ENCODE measurements around the gene FERMT2. TPM values are rescaled to one million over a fixed set of nuclear protein-coding genes. Genes with fewer than 3 reads are reported as not detected.

The FERMT2 gene
- total RNA-seq, 1 experiment from 2014 or later, result 40.8 TPM

- H3K36me3 Mint-ChIP-seq (ENCODE audit: insufficient read depth, unreplicated experiment), result no peaks in the 10 kb centered on the region
- no peak overlapping the region for H3K4me3 ChIP-seq (ENCODE audit: low read depth, low read length)
- H3K4me3 Mint-ChIP-seq (ENCODE audit: unreplicated experiment), result no peak overlapping the region
- no peaks in the 10 kb centered on the region for H3K27me3 Mint-ChIP-seq (ENCODE audit: insufficient read depth, unreplicated experiment)
- no TSS peak for BruUV-seq (replicated peaks)
- no peaks in the 10 kb centered on the region for H3K27me3 ChIP-seq (replicated peaks; ENCODE audit: control insufficient read depth, insufficient read depth, low read length)
- no peak for TF ChIP-seq CTCF (IDR thresholded peaks at IDR 0.05; ENCODE audit: insufficient read depth in 1 of 2, low read depth in 1 of 2, low read length in 1 of 2, severe bottlenecking in 1 of 2, unreplicated experiment in 1 of 2)
- peaks cover 9% of the 10 kb centered on the region for H3K4me1 Mint-ChIP-seq (ENCODE audit: low read depth, unreplicated experiment)
- H3K4me1 ChIP-seq, result peaks cover 25% of the 10 kb centered on the region; the same call in 1 of the 2 replicates
- intact Hi-C loops (cut with micrococcal nuclease; ENCODE audit: unreplicated experiment), result no loop called here
- DNase-seq, result no peak
- H3K9me3 ChIP-seq, result no peaks in the 10 kb centered on the region
- no peak overlapping the region for H3K27ac Mint-ChIP-seq (ENCODE audit: unreplicated experiment)
- no peaks in the 10 kb centered on the region for H3K36me3 ChIP-seq (ENCODE audit: control insufficient read depth, insufficient read depth, low read length)
- ChIA-PET POLR2A (no interaction called here), CTCF (no interaction called here)
- no peaks in the 10 kb centered on the region for H3K9me3 Mint-ChIP-seq (ENCODE audit: unreplicated experiment)
Observed at GRCh38 chr14:52939427-52939826, 11.4 kb downstream of the FERMT2 start.

- H3K36me3 ChIP-seq (ENCODE audit: control insufficient read depth, insufficient read depth, low read length), result no peaks in the 10 kb centered on the region
- no TSS peak for BruUV-seq (replicated peaks)
- no peaks in the 10 kb centered on the region for H3K9me3 Mint-ChIP-seq (ENCODE audit: unreplicated experiment)
- DNase-seq, result no peak
- H3K4me3 ChIP-seq (ENCODE audit: low read depth, low read length), result no peak overlapping the region
- H3K4me1 Mint-ChIP-seq (ENCODE audit: low read depth, unreplicated experiment), result peaks cover 10% of the 10 kb centered on the region
- TF ChIP-seq CTCF (IDR thresholded peaks at IDR 0.05; ENCODE audit: insufficient read depth in 1 of 2, low read depth in 1 of 2, low read length in 1 of 2, severe bottlenecking in 1 of 2, unreplicated experiment in 1 of 2), result no peak
- peaks cover 28% of the 10 kb centered on the region; the same call in 1 of the 2 replicates for H3K4me1 ChIP-seq
- ChIA-PET CTCF (no interaction called here), POLR2A (no interaction called here)
- no peaks in the 10 kb centered on the region for H3K9me3 ChIP-seq
- H3K4me3 Mint-ChIP-seq (ENCODE audit: unreplicated experiment), result no peak overlapping the region
- H3K27ac Mint-ChIP-seq (ENCODE audit: unreplicated experiment), result no peak overlapping the region
- H3K27me3 Mint-ChIP-seq (ENCODE audit: insufficient read depth, unreplicated experiment), result no peaks in the 10 kb centered on the region
- no peaks in the 10 kb centered on the region for H3K27me3 ChIP-seq (replicated peaks; ENCODE audit: control insufficient read depth, insufficient read depth, low read length)
- intact Hi-C loops (cut with micrococcal nuclease; ENCODE audit: unreplicated experiment), result no loop called here
- H3K36me3 Mint-ChIP-seq (ENCODE audit: insufficient read depth, unreplicated experiment), result no peaks in the 10 kb centered on the region
Observed at GRCh38 chr14:52937869-52938268, 13.0 kb downstream of the FERMT2 start.

GRCh38 chr14:52937306-52937705 is 13.5 kb downstream of the FERMT2 start:
- H3K4me3 ChIP-seq (ENCODE audit: low read depth, low read length), result no peak overlapping the region
- Mint-ChIP-seq H3K4me3 (ENCODE audit: unreplicated experiment) (no peak overlapping the region), H3K4me1 (ENCODE audit: low read depth, unreplicated experiment) (peaks cover 10% of the 10 kb centered on the region), H3K9me3 (ENCODE audit: unreplicated experiment) (no peaks in the 10 kb centered on the region), H3K36me3 (ENCODE audit: insufficient read depth, unreplicated experiment) (no peaks in the 10 kb centered on the region), H3K27ac (ENCODE audit: unreplicated experiment) (no peak overlapping the region), H3K27me3 (ENCODE audit: insufficient read depth, unreplicated experiment) (no peaks in the 10 kb centered on the region)
- no peaks in the 10 kb centered on the region for H3K27me3 ChIP-seq (replicated peaks; ENCODE audit: control insufficient read depth, insufficient read depth, low read length)
- ChIA-PET POLR2A (no interaction called here), CTCF (no interaction called here)
- BruUV-seq (replicated peaks), result no TSS peak
- TF ChIP-seq CTCF (IDR thresholded peaks at IDR 0.05; ENCODE audit: insufficient read depth in 1 of 2, low read depth in 1 of 2, low read length in 1 of 2, severe bottlenecking in 1 of 2, unreplicated experiment in 1 of 2), result no peak
- H3K36me3 ChIP-seq (ENCODE audit: control insufficient read depth, insufficient read depth, low read length), result no peaks in the 10 kb centered on the region
- no peaks in the 10 kb centered on the region for H3K9me3 ChIP-seq
- intact Hi-C loops (cut with micrococcal nuclease; ENCODE audit: unreplicated experiment), result no loop called here
- no peak for DNase-seq
- H3K4me1 ChIP-seq, result peaks cover 28% of the 10 kb centered on the region; the same call in 1 of the 2 replicates

All from Caco-2 (cell line).